Measurements from ENCODE around the gene TNFRSF12A. TPM values are rescaled to one million over a fixed set of nuclear protein-coding genes. Genes with fewer than 3 reads are reported as not detected.

TNFRSF12A gene
- total RNA-seq, 6 experiments from 2014 or later, result 392 to 451 (median 429) TPM

DNA sequence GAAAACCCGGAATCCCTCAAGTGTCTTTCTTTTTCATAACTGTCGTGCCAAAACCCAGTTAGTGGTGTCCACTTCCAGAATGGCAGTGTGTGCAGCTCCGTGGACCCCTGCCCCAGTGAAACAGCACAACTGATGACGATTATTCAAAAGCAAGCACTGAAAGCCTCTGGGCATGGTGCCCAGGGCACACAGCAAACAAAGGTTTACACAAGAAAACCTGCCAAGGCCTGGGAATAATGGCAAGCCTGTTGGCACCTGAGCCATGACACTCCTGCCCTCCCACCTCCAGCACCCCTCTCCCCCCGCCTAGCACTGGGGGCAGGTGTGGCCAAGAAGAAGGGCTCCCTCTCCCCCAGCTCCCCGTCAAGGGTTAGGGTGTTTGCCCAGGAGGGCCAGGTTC, 42.7 kb upstream of the TNFRSF12A start:
- peaks cover 18% of the 10 kb centered on the region for H3K4me1 Mint-ChIP-seq (ENCODE audit: low read depth)
- H3K36me3 Mint-ChIP-seq (ENCODE audit: low read depth), result no peaks in the 10 kb centered on the region
- H3K27ac Mint-ChIP-seq, result no peak overlapping the region
- DNase-seq, result no peak
- H3K27me3 Mint-ChIP-seq (ENCODE audit: insufficient read depth), result peaks cover 4% of the 10 kb centered on the region; the same call in 1 of the 2 replicates
- H3K4me3 Mint-ChIP-seq, result no peak overlapping the region
- TF ChIP-seq, protein P1, sequence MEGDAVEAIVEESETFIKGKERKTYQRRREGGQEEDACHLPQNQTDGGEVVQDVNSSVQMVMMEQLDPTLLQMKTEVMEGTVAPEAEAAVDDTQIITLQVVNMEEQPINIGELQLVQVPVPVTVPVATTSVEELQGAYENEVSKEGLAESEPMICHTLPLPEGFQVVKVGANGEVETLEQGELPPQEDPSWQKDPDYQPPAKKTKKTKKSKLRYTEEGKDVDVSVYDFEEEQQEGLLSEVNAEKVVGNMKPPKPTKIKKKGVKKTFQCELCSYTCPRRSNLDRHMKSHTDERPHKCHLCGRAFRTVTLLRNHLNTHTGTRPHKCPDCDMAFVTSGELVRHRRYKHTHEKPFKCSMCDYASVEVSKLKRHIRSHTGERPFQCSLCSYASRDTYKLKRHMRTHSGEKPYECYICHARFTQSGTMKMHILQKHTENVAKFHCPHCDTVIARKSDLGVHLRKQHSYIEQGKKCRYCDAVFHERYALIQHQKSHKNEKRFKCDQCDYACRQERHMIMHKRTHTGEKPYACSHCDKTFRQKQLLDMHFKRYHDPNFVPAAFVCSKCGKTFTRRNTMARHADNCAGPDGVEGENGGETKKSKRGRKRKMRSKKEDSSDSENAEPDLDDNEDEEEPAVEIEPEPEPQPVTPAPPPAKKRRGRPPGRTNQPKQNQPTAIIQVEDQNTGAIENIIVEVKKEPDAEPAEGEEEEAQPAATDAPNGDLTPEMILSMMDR (IDR thresholded peaks at IDR 0.05), result no peak
- no peaks in the 10 kb centered on the region for H3K9me3 Mint-ChIP-seq

DNA sequence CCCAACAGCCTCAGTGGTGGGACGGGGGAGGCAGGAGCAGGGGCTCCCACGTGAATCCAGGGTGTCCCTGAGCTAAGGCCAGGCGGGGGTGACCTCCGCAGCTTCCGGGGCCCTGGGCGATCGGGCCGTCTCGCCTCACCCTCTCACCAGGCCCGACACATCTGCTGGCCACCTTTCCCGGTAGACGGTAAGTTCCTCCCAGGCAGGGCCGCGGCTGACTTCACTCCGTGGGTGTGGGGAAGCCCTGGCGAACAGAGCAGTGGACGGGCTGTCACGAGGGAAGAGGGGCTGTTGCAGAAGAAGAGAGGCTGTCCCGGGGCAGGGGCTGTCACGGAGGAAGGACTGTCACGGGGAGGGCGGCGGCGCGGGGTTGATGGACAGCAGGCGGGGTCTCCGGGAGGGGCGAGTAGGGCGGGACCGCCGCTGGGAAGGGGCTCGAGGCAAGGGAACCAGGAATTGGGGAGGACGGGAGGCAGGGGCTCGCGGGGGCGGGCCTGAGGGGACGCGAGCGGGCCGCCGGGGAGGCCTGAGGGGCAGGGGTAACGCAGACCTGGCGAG, 40.4 kb upstream of the TNFRSF12A start:
- Mint-ChIP-seq H3K4me1 (ENCODE audit: low read depth) (peaks cover 24% of the 10 kb centered on the region), H3K27me3 (ENCODE audit: insufficient read depth) (peaks cover 3% of the 10 kb centered on the region; the same call in 1 of the 2 replicates)

DNA sequence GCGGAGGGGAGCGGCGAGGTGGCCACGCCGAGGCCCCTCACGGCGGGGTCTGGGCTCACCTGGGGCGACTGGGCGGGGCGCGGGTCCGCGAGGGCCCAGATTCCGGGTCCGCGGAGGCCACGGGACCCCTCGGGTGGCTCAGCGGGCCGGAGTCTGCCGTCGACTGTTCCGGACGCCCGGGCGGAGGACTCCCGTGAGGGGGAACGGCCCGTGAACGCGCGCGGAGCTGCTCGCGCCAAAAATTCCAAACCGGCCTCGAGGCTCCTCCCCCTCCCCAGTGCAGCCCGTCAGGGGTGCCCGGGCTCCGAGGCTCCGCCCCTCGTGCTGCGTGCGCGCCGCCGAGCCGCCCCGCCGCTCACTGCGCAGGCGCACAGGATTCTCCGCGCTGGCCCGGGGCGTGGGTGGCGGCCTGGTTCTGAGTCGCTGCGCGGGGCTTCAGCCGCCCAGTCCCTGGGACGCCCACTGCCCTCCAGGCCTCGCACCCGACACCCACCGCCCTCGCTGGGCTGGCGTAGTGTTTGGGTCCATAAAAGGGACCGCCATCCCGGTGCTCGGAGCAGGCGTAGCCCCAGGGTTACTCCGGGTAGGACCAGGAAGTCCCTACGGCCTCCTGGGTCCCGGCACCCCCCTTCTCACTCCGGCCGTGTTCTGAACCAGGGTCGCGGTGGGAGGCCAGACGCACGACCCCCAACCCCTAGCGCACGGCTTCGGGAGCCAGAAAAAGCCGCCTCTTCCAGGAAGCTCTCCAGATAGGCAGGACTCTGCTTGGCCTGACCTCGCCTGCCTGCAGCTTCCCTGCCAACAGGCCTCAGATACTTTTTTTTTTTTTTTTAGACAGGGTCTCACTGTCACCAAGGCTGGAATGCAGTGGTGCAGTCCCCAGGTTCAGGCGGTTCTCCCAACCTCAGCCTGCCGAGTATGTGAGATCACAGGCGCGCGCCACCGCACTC, 39.7 kb upstream of the TNFRSF12A start, which contains the start of gene PKMYT1:
Gene PKMYT1 (minus strand): TSS at position 220 of the 950 bp plus-strand sequence. CDS start 789 bp downstream, outside the sequence.
- peaks cover 24% of the 10 kb centered on the region for H3K4me1 Mint-ChIP-seq (ENCODE audit: low read depth)
- no peaks in the 10 kb centered on the region for H3K36me3 Mint-ChIP-seq (ENCODE audit: low read depth)
- TF ChIP-seq, protein P1 (IDR thresholded peaks at IDR 0.05), result no peak
- peak; percentile 67 for DNase-seq
- H3K27me3 Mint-ChIP-seq (ENCODE audit: insufficient read depth), result peaks cover 5% of the 10 kb centered on the region; the same call in 1 of the 2 replicates
- peak within 1 kb of the TSS; percentile 73 for H3K27ac Mint-ChIP-seq
- peak within 1 kb of the TSS; percentile 88 for H3K4me3 Mint-ChIP-seq
- H3K9me3 Mint-ChIP-seq, result no peaks in the 10 kb centered on the region

More for the DNA sequence above, 40.4 kb upstream of the TNFRSF12A start:
- peak overlapping the region; percentile 88 for H3K4me3 Mint-ChIP-seq
- H3K27ac Mint-ChIP-seq, result peak overlapping the region; percentile 66
- TF ChIP-seq, protein P1 (IDR thresholded peaks at IDR 0.05), result no peak
- no peaks in the 10 kb centered on the region for H3K9me3 Mint-ChIP-seq
- DNase-seq, result no peak
- H3K36me3 Mint-ChIP-seq (ENCODE audit: low read depth), result no peaks in the 10 kb centered on the region

DNA sequence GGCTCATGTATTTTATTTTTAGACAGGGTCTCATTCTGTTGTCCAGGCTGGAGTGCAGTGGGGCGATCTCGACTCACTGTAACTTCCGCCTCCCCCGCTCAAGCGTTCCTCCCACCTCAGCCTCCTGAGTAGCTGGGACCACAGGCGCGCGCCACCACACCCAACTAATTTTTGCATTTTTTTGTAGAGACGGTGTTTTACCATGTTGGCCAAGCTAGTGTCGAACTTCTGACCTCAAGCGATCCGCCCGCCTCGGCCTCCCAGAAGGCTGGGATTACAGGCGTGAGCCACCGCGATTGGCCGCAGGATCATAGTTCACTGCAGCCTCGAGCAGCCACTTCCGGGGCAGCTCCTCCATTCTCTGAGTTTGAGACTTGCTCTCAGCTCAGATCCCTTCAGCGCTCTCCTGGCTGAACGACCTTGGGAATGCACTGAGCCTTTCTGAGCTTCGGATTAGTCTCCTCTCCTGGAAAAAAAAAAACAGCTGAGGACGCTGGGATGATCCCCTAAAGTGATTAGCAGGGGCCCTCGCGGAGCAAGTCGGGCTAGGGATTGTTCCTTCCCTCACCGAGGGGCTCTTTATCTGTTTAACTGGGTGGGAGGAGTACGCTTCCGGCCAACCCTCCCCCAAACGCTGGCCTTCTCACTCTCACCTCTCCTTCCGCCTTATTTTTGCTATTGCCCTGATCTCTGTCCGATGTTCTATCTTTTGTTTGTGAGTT, 38.8 kb upstream of the TNFRSF12A start:
- Mint-ChIP-seq H3K9me3 (no peaks in the 10 kb centered on the region), H3K4me1 (ENCODE audit: low read depth) (peaks cover 24% of the 10 kb centered on the region), H3K4me3 (peak overlapping the region; percentile 83), H3K27me3 (ENCODE audit: insufficient read depth) (peaks cover 7% of the 10 kb centered on the region), H3K27ac (peak overlapping the region; percentile 73), H3K36me3 (ENCODE audit: low read depth) (no peaks in the 10 kb centered on the region)
- TF ChIP-seq, protein P1 (IDR thresholded peaks at IDR 0.05), result no peak
- DNase-seq, result no peak

DNA sequence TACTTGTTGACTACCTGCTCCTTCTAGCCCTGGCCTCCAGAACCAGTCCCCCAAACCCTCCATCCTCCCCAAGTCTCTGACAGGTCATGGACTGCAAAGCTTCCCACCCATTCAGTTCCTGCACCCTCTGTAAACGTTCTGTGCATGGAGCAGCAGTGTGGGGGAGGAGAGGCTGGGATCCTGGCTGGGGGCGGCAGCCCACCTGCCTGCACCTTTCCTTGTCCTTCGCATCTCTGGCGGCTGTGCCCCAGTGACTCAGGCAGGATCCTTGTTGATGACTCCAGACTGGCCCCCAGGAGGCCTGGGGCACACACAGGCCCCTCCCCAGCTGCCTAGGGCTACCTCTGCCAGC, 38.3 kb upstream of the TNFRSF12A start:
- peak overlapping the region; percentile 59 for H3K27ac Mint-ChIP-seq
- peaks cover 24% of the 10 kb centered on the region for H3K4me1 Mint-ChIP-seq (ENCODE audit: low read depth)
- peak overlapping the region; percentile 73 for H3K4me3 Mint-ChIP-seq
- TF ChIP-seq, protein P1 (IDR thresholded peaks at IDR 0.05), result no peak
- peaks cover 11% of the 10 kb centered on the region for H3K27me3 Mint-ChIP-seq (ENCODE audit: insufficient read depth)
- H3K9me3 Mint-ChIP-seq, result no peaks in the 10 kb centered on the region
- no peaks in the 10 kb centered on the region for H3K36me3 Mint-ChIP-seq (ENCODE audit: low read depth)
- DNase-seq, result no peak

All from HFFc6 (cell line).